Measurements from ENCODE around the gene WDR75.
"Not testable (repeated sequence)": the region's sequence is repeated elsewhere in the genome, so short reads cannot be mapped to it uniquely, and the experiment has no call there.

WDR75 gene

DNA sequence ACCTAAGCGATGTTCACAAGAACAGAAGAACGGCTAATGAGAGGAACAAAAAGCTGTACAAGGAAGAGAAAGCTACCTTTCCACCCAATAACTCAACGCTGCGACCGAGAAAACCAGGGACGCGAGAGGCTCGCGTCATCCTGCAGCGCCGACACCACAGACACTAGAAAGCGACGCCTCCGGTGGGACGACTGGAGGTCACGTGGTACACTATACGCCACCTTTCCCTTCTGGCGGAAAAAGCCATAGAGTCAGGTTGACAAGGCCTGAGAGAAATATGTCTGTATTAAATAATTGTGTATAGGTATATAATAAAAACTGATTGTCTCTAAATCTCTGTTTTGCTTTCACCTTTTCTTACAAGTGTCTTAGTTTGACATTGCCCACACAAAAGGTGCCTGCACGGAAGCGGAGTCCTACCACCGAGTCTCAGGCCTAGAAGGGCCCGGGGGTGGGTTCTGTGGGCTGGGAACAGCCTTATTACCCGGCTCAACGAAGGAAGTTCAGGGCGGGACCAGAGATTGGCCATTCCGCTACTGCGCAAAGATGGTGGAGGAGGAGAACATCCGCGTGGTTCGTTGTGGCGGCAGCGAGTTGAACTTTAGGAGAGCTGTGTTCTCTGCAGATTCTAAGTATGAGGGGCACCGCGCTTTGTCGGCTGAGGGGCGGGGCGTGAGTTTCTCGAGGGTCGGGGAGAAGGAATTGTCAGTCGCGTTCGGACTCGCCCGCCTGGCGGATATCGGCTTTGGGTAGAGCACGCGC is at the start of gene WDR75:
TSS of gene WDR75 (plus strand) at position 528 of the 762 bp plus-strand sequence. CDS start at position 547, 19 bp downstream.
- DNase-seq, result peak; percentile 44 to 98 (median 90)

DNA sequence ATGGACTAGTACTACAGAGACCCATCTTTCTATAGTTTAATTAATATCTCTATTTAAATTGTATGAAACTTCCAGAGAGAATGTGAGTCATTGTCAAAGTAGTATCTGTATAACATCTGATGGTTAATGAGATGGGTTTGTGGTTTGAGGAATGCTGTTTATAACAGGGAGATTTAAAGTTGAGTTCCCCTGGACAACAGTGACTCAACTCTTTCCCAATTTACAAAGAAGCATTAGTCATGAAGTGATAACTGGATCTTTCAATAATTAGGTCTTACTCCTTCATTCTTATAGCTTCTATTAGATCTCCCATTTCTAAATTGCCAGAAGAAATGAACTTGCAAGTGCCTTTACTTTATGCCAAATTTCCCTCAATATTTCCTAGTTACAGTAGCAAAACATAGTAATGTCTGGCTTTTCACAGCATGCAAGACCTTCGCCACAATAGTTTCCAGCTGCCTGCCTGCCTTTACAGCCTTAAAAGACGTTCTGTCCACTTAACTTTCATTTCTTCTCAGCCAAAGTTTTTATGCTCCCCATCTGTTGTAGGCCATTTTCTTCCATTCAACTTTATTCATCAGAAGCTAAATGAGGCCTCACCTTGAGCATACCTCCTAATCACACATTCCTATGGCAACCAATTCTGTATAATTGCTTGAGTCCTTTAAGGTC is 47.7 kb upstream of the WDR75 start:
- no peak for DNase-seq

DNA sequence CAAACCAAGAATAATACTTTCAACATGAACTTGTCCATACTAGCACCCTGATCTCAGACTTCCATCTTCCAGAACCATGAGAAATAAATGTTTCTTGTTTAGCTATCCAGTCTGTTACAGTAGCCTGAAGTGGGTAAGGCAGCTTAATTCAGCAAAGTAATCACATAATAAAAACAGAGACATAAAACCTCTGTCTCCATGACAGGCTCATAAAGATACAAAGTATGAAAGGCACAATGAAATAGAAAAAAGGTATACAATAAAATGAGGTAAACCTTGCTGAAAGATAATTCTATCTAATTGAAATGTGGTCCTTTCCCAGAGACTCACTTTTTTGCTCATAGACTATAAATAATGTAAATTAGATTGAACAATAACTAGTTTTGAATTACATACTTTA is 46.7 kb upstream of the WDR75 start:
- DNase-seq, result no peak

DNA sequence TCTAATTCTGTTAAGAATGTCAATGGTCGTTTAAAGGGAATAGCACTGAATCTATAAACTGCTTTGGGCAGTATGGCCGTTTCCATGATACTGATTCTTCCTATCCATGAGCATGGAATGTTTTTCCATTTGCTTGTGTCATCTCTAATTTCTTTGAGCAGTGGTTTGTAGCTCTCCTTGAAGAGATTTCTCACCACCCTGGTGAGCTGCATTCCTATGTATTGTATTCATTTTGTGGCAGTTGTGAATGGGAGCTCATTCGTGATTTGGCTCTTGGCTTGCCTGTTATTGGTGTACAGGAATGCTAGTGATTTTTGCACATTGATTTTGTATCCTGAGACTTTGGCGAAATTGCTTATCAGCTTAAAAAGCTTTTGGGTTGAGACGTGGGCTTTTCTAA is 38.3 kb upstream of the WDR75 start:
- no peak for DNase-seq

DNA sequence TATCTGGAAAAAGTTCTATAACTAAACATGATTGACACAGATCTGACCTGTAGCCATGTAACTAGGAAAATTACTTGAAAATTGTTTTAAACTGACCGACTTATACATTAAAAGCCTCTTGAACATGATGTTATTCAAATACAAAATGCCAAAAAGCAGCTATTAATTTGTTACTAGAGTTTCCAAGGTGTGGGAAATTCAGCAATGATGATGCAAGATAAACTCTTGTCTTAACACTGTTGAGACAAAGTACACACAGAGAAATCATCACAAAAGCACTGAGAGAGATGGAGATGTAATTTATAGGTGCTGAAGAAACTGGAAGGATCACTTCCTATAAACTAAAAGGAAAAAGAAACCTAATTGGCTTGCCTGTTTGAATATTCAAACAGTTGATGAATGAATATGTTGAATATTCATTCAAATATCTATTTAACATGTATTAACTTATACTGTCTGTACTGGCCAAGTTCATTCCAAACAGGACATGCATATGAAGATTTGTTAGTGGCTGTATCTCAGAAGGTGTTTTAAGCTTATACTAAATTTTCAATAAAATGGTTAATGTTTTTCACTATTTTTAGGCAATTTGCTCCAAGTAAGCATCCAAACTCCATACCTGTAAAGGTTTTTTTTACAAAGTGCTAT is 34.6 kb upstream of the WDR75 start:
- DNase-seq, result no peak

DNA sequence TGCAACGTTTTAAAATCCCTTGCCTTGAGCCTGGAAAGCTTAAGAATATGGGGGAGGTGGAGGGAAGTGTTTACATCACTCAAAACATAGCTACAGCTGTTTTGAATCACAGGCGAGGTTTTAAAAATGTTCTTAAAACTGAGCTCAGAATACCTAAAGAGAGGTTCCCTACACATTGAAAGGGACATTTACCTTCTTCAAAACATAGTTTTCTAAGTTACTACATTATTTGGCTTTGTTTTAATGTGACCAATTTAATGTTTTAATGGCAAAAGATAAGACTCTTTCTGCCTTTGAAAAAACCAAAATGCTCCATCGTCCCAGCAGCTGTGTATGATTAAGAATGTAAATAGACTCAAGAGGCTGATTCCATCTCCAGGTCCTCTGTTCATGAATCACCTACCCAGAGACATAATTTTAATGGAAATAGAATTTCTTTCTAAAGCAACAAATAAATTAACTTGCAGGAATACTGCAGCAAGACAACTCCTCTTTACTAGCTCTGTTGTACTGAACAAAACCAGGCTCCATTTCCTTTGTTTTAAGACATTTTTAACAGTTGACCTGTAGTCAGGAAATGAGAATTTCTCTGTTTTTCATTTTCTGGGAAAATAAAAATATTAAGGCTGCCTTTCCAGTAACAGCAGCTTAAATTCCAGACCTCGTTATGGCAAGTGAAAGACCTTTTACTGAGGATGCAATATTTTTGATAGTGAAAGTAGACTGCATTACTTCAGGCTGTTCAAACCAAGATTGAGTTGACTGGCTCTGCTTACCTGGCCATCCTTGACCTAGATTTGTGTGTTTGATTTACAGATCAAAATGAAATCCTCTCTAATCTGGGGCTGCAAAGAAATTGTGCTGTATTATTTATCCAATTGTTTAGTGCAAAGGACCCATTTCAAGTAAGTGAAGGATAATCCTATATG is 33.7 kb upstream of the WDR75 start:
- DNase-seq, result no peak

DNA sequence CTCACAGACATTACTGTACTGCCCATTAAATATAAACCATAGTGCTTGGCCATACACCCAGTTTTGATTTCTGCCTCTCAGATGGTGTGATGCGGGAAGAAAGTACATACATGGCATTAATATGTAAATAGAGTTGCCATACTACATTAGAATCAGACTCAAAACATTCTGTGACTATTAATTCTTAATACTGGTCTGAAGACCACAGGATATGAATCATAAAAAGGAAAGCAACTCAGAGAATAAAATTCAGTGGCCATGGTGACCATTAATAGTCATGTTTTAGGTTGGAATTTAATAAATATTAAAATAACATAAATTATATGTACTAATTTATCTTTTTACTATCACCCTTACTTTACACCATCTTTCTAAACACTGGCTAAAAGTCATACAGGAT is 33.0 kb upstream of the WDR75 start:
- no peak for DNase-seq

DNA sequence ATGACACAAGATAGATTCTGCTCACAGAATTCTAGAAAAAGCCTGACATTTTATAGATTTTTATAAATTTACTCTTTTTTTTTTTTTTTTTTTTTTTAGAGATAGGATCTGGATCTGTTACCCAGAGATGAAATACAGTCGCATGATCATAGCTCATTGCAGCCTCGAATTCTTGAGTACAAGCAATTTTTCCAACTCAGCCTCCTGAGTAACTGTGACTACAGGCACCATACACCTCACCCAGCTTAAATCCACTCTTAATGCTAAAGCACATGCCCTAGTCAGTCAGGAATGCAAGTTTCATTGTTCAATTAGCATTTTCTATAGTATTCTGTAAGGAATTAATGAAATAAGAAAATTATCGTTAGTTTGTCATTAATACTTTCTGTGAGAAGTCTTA is 32.1 kb upstream of the WDR75 start:
- DNase-seq, result no peak

DNA sequence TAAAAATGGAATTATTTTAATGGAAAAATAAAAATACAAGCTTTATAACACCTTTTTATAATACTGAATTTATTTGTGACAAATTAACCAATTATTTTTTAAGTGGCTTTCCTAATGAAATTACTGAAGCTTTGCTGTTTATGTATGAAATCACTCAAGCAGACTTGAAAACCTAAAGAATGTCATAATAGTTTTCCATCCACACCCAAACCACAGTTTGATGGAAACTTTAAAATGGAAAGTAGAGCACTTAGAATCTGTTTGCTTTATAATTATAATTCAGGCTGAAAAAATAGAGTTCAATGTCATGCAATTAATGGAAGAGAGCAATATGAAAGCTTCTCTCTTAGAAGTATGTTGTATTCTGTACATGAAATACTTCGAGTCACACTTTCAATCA is 31.6 kb upstream of the WDR75 start:
- DNase-seq, result no peak

DNA sequence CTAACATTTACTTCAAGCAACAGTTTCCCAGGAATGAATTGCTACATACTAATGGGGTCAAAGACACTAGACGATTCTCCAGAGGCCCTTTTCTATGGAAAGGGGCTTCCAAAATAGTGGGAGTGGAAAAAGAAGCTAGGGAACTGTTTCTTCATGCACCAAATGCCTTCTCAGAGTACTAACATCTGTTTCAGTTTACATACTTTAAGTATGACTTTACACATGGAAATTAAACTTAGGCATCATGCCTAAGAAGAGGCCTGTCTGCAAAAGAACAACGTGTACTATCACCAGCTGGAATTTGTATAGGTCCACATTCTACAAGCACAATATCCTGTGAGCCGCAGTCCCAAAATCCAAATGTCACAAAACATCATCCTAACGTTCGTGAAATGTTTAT is 29.4 kb upstream of the WDR75 start:
- DNase-seq, result no peak

DNA sequence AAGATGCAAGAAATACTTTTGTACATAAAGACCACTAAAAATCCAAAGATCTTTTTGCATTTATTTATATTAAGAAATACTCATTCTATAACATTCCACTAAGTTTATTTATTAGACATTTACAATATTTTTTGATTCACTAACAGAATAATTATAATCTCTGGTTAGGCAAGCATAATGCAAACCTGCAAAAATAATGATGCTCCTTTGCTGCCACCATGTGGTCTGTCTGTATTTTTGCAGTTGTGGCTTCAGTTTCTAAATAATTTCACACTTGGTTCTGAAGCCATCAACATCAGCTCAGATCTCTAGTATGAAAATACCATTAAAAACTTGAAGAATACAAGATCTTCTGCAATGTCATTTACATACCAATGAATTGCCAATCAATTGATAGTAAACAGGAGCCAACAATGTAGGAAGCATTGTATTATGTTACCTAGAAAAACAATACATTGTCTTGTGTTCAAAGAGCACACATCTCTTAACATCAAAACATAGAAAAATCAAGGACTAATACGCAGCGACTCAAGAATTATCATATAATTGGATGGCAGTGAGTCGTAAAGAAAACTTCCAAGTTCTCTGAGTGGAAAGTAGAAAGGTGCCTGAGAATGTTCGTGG is 28.8 kb upstream of the WDR75 start:
- DNase-seq, result peak in 5 of 14 donors; percentile 2 to 35 (median 5)

DNA sequence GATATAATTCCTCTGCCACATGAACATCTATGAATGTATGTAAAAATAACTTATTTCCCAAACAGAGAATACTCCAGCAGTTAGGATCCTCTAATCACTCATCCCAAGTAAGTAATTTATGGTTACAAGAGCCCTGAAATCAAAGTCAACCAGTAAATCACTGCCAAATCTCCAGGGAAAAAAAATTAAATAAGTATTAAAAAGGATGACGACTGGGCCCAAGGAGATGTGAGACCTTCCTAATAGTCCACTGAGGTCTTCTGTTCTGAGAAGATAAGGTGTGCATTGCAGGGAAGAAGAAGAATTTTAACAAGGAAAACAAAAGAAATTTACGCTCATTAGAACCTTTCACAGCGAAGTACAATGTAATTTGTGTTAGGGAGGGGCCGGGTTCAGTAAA is 28.0 kb upstream of the WDR75 start:
- no peak for DNase-seq

DNA sequence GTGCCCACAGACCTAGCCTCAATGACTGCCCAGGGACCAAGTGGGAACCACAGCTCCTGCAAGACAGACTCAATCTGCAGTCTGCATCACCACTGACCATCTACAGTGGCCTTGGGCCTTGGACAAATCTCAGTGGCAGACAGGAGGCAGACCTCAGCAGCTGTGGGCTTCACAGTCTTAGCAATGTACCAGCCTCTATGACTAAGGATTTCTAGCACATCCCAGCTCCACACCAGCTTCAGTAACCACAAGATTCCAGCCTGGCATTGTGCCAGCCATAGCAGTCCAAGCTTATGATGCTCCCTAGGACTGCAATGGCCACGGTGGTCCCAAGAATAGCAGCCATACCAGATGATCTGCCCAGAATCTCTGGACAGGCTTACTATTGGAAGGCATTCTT is 19.6 kb upstream of the WDR75 start:
- DNase-seq, result no peak

DNA sequence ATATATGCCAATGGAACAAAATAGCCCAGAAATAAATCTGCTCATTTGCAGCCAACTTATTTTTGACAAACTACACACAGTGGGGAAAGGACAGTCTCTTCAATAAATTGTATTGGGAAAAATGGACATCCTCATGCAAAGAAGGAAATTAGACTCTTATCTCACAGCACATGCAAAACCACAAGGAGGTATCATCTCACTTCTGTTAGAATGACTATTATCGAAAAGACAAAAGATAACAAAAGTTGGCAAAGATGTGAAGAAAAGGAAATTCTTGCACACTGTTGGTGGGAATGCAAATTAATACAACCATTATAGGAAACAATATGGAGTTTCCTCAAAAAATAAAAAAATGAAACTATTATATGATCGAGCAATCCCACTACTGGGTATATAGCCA is 16.3 kb upstream of the WDR75 start:
- no peak for DNase-seq

DNA sequence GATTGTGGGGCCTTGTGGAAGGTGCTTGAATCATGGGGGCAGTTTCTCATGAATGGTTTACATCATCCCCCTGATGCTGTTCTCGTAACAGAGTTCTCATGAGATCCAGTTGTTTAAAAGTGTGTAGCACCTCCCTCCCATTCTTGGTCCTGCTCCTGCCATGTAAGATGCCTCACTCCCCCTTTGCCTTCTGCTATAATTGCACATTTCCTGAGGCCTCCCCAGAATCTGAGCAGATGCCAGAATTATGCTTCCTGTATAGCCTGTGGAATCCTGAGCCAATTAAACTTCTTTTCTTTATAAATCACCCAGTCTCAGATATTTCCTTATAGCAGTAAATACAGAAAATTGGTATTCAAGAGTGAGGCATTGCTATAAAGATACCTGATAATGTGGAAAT is 15.6 kb upstream of the WDR75 start:
- DNase-seq, result no peak

DNA sequence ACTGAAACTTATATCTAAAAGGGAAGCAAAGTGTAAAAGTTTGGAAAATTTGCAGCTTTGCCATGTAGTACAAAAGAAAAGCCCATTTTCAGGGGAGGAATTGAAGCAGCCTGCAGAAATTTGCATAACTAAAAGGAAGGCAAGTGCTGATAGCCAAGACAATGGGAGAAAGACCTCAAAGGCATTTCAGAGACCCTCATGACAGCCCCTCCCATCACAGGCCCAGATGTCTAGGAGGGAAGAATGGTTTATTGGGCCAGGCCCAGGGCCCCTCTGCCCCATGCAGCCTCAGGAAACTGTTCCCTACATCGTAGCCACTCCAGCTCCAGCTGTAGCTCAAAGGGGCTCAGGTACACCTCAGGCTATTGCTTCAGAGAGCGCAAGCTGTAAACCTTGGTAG is 14.4 kb upstream of the WDR75 start:
- DNase-seq, result no peak

DNA sequence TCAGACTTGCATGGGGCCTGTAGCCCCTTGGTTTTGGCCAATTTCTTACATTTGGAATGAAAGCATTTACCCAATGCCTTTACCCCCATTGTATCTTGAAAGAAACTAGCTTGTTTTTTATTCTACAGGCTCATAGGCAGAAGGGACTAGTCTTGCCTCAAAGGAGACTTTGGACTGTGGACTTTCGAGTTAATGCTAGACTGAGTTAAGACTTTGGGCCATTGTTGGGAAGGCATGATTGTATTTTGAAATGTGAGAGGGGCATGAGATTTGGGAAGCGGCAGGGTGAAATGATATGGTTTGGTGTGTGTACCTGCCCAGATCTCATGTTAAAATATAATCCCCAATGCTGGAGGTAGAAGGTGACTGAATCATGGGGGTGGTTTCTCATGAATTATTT is 13.4 kb upstream of the WDR75 start:
- DNase-seq, result no peak

DNA sequence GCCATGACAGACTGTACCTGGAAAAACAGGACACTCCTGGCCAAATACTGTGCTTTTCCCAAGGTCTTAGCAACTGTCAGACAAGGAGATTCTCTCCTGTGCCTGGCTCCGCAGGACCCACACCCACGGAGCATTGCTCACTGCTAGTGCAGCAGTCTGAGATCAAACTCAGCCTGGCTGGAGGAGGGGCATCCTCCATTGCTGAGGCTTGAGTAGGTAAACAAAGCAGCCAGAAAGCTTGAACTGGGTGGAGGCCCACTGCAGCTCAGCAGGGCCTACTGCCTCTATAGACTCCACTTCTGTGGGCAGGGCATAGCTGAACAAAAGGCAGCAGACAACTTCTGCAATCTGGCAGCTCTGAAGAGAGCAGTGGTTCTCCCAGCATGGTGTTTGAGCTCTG is 10.8 kb upstream of the WDR75 start:
- not testable (repeated sequence) for DNase-seq

DNA sequence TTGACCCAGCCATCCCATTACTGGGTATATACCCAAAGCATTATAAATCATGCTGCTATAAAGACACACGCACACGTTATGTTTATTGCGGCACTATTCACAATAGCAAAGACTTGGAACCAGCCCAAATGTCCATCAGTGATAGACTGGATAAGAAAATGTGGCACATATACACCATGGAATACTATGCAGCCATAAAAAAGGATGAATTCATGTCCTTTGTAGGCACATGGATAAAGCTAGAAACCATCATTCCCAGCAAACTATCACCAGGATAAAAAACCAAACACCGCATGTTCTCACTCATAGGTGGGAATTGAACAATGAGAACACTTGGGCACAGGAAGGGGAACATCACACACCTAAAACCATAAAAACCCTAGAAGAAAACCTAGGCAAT is 5.5 kb upstream of the WDR75 start:
- not testable (repeated sequence) for DNase-seq

DNA sequence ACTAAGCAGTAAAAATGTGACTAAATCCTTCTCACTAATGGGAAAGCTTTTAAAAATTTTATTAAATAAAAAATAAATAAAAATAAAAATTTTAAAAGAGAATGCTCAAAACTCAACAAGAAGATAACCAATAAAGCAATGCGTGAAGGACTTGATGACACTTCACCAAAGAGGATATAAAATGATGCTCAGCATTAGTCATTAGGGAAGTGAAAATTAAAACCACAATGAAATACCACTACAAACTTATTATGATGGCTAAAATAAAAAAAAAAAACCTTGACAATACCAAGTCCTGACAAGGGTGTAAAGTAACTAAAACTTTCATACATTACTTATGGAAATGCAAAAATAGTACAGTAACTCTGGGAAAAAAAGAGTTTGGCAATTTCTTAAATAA is 3.3 kb upstream of the WDR75 start:
- no peak for DNase-seq

DNA sequence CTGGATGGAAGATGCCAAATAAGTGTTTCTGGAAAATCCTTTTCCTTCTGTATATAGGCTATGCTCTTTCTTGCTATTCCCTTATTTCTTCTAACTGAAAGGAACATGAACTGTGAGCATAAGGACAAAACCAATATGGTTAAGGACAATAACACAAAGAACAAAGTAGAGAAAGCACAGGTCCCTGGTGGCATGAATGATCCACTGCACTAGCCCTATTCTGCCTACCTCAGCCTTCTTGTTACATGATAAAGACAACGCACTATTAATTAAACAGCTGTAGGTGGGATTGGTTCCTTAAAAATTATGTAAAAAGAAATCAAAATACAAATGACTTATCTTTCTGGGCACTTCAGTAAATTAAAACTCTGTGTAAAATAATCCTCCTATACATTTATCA is 1.9 kb upstream of the WDR75 start:
- DNase-seq, result no peak

DNA sequence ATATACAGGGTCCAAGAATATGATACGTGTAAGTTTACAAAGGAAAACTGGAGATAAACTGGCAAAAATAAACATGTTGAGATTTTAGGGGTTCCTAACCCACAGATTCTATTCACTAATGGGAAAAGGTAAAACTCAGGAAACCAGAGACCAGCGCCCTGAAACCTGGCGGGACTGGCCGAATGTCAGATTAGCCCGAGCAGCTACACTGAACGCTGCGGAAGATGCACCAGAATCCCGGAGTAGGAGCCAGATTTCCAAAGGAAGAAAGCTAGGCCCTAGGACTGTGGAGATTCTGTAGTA is 679 bp upstream of the WDR75 start:
- DNase-seq, result no peak

DNA sequence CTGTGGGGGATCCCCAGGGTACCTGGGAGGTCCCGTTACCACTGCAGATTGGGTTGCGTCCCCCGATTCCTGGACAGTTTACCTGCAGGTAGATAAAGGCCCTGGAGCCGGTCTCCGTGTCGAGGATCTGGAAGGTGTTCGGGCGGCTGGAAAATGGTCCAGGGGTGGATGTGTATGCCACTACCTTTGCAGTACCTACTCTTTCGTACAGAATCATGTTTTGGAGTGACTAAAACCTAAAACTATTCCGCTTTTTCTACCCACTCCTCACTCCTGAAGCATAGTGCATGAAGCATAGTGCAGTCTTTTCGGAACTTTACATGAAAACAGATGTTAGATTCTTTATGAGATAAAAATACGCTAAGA is 418 bp downstream of the WDR75 start:
- DNase-seq, result no peak
